HG02870 (cell line): ENCODE results near the gene SPTBN4.
"Not testable (repeated sequence)": the region's sequence is repeated elsewhere in the genome, so short reads cannot be mapped to it uniquely, and the experiment has no call there.

ENCODE experiments used
- ATAC-seq: cut with Tn5 transposase; IDR thresholded peaks from one replicate; pipeline ENCODE4 v1.9.1; 2021; ENCODE audit warnings: mild to moderate bottlenecking, moderate library complexity; ENCODE audit not compliant: unreplicated experiment

The SPTBN4 gene

DNA sequence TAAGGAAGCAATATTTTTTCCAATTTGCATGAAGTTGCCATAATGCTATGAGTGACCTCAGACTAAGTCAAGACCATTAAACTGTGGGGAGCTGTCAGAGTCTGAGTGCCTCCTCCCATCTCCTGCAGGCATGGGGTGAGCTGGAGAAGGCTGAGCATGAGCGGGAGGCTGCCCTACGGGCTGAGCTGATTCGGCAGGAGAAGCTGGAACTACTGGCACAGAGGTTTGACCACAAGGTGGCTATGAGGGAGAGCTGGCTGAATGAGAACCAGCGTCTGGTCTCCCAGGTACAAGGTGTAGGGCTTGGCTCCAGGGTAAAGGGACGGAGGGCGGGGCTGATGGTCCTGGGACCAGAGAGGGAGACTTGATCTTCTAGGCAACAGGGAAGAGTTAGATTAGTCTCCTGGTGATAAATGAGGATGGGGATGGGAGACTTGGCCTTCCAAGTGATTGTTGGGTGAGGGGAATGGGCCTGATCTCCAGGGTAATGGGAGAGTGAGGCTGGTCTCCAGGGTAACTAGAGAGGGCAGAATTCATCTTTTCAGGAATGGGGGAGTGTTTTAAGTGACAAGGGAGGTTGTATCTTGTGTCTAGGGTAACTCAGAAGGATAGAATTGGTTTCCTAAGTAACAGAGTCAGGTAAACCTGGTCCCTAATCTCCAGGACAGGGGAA, 36.0 kb downstream of the SPTBN4 start:
- no peak for ATAC-seq

GRCh38 chr19:40503320-40503695, 36.5 kb downstream of the SPTBN4 start:
- ATAC-seq: no peak

DNA sequence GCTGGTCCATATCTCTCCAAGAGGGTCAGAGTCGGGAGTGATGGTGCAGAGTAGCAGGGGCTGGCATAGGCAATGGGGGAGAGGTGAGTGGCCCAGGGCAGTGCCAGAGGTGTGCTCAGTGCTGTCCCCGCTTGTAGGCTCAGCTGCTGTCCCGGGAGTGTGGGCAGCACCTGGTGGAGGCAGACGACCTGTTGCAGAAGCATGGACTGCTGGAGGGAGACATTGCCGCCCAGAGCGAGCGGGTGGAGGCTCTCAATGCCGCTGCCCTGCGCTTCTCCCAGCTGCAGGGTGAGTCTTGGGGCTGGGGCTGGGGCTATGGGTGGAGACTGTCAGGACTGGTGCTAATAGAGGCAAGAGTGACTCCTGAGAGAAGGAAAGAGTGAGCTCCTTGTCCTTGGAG, 39.3 kb downstream of the SPTBN4 start:
- no peak for ATAC-seq

DNA sequence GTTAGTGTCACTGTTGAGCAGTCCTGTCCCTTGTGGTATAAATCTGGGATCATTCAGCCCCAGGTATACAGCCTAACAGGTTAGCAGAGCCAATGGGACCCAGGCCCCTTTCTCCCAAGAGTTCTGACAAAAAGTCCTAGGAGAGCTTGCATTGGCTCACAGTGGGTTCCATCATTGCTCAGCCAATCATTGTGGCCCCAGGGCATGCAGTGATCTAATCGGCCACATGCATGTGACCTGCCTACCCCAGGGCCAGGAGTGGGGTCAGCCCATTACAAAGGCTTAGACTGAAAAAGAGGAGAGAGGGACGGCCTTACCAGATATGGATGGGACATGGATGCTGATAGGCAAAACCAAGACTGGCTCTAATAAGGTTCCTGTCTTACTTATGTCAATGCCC, 41.1 kb downstream of the SPTBN4 start:
- ATAC-seq: no peak

GRCh38 chr19:40508739-40509260, 42.0 kb downstream of the SPTBN4 start:
- no peak for ATAC-seq

GRCh38 chr19:40510526-40511115, 43.8 kb downstream of the SPTBN4 start:
- ATAC-seq: no peak

- ATAC-seq: no peak
These were observed 44.7 kb downstream of the SPTBN4 start for GRCh38 chr19:40511487-40511886.

- ATAC-seq: no peak
These were observed 45.3 kb downstream of the SPTBN4 start for GRCh38 chr19:40512110-40512472.

- no peak for ATAC-seq
These were observed 45.9 kb downstream of the SPTBN4 start for GRCh38 chr19:40512473-40513344.

GRCh38 chr19:40513345-40513678, 46.5 kb downstream of the SPTBN4 start:
- ATAC-seq: no peak

DNA sequence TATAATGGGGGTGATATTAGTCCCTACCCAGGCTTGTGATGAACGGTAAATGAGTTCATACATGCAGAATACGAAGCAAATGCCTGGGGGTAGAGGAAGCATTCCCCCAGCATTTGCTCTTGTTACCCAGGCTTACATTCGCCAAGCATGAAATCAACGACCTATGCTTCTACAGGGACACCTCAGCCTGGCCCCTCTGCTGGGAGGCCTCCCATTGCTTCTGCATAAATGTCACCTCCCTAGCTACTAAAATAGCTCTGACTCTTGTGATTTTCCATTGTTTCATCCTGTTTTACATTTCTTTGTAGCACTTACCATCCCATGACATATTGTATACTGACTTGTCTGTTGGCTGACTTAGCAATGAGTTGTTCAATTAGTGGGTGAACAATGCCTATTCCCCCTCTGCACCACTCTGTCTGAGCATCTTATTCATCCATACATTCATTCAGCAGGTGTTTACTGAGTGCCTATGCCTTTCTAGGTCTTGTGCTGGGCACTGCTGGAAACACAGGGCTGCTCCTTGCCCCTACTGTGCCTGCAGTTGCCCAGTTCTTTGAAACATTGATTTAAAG, 47.0 kb downstream of the SPTBN4 start:
- ATAC-seq: no peak

DNA sequence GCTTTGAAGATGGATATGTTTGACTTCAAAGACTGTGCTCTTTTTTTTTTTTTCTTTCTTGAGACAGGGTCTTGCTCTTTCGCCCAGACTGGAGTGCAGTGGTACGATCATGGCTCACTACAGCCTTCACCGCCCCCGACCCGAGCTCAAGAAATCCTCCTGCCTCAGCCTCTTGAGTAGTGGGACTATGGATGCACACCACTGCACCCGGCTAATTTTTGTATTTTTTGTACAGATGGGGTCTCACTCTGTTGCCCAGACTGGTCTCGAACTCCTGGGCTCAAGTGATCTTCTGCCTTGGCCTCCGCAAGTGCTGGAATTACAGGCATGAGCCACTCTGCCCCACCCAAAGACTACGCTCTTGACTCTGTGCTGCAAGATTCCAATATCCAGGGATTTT, 50.4 kb downstream of the SPTBN4 start:
- ATAC-seq: no peak

- no peak for ATAC-seq
These were observed 52.8 kb downstream of the SPTBN4 start for GRCh38 chr19:40519352-40520322.

GRCh38 chr19:40521276-40521675, 54.5 kb downstream of the SPTBN4 start:
- no peak for ATAC-seq

GRCh38 chr19:40521900-40522299, 55.1 kb downstream of the SPTBN4 start:
- ATAC-seq: not testable (repeated sequence)

GRCh38 chr19:40523322-40524047, 56.7 kb downstream of the SPTBN4 start:
- ATAC-seq: no peak

GRCh38 chr19:40524133-40524549, 57.3 kb downstream of the SPTBN4 start:
- ATAC-seq: no peak

DNA sequence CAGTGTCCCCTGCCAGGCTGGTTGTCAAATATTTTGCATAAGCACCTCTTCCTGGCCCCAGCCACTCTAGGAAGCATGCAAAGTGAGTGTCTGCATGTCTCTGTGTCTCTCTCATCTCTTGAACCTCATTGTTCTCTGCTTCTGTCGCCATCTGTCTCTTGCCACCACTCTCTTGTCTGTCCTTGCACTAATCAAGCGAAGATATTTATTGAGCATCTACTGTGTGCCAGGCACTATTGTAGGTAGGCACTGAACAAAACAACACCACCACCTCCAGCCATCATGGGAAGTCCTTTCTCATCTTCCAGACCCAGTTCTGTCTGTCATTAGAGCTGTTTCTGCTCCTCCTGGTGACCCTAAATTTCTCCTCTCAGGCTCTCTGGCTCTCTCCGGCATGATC, 57.9 kb downstream of the SPTBN4 start:
- no peak for ATAC-seq

- no peak for ATAC-seq
These were observed 58.6 kb downstream of the SPTBN4 start for GRCh38 chr19:40525234-40526051.
